HG03196 (cell line): ENCODE data around the gene ZNF555.
"Not testable (repeated sequence)": the region's sequence is repeated elsewhere in the genome, so short reads cannot be mapped to it uniquely, and the experiment has no call there.

Experiments used
- ATAC-seq: cut with Tn5 transposase; IDR thresholded peaks from one replicate; pipeline ENCODE4 v1.9.1; 2021; ENCODE audit not compliant: unreplicated experiment

Gene ZNF555

DNA sequence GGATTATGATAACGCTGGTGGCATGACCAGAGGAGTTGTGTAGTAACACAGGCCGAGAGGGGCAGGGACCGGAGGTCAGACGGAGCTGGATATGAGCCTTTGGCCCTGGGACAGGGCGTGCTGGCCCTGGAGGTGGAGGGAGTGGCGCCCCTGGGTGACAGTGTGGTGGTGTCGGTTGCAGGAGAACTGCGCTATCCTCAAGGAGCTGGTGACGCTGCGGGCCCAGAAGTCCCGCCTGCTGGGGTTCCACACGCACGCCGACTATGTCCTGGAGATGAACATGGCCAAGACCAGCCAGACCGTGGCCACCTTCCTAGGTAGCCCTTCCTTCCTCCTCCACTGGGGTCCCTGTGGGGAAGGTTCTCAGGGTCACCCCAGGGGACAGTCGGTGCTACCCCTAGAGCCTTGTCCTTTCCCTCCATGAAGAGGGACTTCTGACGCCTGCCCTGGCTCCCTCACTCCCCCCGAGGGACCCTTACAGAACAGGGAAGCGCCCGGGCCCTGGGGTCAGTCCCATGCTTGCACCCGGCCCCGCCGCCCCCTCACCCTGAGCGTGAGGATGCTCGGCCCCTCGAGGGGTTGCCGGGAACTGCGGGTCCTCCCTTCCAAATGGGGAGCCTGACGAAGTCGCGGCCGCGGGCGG is 34.4 kb upstream of the ZNF555 start:
- ATAC-seq: no peak

GRCh38 chr19:2807379-2808128 is 33.7 kb upstream of the ZNF555 start:
- ATAC-seq: no peak

DNA sequence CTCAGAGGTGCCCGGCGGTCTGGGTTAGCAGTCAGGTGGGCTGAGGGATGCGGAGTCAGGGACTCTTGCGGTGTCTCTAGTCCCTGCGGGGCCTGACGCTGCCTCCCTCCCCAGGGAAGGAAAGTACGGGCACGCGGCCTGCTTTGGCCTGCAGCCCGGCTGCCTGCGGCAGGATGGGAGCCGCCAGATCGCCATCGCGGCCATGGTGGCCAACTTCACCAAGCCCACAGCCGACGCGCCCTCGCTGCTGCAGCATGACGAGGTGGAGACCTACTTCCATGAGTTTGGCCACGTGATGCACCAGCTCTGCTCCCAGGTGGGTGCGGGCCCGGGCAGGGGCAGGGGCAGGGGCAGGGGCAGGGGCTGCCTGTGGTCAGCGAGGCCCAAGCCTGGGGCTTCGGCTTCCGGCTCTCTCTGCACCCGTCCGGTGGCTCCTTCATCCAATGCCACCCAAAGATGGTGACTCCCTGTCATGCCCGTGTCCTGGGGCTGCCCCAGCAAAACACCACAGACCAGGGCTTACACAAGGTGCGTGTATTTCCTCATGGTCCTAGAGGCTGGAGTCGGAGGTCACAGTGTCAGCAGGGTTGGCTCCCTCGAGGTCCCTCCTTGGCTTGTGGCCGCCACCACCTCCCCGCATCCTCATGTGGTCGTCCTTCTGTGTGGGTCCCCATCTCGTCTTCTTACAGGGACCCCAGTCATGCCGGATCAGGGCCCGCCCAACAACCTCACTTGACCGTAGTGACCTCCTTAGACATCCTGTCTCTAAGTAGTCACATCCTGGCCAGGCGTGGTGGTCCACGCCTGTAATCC is 32.9 kb upstream of the ZNF555 start:
- no peak for ATAC-seq

DNA sequence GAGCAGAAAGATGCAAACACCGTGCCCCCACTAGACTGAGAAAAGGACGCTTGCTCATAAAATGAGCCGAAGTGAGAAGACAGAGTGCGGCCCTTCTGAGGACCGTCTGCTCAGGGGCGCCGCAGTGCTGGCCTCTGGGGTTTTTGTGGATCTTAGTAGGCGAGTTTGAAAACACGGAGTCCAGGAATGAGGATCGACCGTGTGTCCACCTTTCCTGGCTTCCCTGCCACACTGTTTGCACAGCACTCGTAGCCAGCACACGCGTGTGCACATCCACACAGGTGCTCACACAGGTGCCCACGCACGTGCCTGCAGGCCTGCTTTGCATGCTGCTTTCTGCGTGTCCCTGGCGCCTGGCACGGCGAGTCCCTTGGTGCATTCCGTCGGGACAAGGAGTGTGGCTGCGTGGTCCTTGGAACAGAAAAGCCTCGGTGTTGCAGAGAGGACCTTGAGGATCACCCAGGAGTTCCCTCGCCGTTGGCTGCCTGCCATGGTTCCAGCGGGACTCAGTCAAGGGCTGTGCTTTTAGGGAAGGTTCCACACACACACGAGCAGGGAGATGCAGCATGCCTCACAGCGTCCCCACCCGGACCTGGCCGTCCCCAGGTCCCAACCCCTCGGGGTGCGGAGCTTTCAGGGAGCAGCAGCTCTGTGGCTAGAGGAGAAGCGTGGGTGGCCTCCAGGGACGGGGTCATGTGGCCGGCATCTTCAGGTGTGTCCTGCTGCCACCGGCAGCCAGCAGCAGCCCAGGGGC is 31.7 kb upstream of the ZNF555 start:
- ATAC-seq: no peak

GRCh38 chr19:2810141-2811091 is 30.9 kb upstream of the ZNF555 start:
- ATAC-seq: no peak

- ATAC-seq: no peak
Observed at GRCh38 chr19:2811221-2811722, 30.0 kb upstream of the ZNF555 start.

- ATAC-seq: no peak
Observed at GRCh38 chr19:2811735-2812413, 29.4 kb upstream of the ZNF555 start.

DNA sequence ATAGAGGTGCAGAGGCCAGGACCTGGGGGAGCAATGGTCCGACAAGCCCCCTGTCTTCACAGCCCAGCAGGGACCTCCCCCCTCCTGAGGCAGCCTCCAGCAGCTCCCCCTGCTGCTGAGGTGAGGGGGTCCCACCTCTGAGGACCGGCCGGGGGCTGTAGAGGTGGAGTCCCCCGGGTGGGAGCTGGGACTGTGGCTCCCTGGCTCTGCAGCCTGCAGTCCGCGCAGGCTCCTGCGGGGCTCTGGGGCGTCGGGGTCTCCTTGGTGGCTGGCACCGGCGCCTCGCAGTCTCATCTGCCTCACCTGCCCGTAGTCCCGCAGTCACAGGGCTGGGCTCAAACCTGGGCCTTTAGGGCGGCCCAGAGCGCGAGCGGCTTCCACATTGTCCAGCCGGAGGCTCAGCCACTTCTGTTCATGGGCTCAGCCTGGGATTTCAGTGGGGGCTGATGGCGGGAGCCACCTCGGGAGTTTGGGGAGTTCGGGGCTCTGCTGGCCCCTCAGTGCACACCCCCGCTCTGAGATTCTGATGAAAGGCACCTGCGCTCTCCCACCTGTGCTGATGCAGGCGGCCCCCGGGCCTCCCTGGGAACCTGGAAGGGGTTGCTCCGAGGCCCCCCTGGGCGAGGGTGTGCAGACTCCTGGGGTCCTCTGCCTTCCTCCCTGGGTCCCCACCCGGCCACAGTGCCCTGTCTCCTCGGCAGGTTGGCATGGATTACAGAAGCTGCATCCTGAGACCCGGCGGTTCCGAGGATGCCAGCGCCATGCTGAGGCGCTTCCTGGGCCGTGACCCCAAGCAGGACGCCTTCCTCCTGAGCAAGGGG is 28.7 kb upstream of the ZNF555 start:
- ATAC-seq: no peak

DNA sequence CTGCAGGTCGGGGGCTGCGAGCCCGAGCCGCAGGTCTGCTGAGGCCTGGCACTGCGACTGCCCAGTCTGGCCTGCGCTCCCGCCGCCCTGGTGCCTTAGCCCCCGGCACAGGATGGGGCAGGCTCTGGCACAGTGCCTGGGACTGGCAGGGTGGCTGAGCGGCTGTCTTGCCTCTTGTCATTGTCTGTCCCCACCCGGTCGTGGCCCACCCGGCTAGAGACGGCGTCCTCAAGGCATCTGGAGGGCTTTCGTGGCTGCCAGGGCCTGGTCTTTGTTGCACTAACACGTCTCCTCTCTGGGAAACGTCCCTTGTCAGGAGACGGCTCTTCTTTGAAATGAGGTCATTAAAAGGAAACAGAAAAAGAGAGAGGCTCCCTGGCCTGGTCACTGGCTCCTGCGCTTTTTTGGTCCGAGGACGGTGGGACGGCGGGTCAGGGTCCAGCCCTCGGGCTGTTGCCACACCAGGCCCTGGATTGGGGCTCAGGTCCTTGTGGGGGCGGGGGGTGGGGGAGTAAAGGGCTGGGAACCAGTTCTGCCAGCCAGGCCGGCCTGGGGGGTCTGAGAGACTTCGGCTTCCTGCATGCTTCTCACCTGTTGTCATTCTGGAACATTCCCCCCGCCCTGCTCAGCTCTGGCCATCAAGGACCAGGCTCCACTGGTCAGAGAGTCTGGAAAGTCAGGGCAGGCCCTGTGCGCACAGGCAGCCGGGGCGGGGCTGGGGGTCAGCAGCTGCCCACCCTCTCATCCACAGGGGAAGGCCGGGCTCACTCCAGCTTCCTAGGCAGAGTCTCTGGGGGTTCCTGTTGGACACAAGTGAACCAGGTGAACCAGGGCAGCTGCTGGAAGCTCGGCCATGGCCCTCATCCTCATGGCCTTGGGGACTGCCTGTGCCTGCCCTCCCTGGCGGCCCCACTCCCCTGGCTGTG is 27.8 kb upstream of the ZNF555 start:
- ATAC-seq: no peak

DNA sequence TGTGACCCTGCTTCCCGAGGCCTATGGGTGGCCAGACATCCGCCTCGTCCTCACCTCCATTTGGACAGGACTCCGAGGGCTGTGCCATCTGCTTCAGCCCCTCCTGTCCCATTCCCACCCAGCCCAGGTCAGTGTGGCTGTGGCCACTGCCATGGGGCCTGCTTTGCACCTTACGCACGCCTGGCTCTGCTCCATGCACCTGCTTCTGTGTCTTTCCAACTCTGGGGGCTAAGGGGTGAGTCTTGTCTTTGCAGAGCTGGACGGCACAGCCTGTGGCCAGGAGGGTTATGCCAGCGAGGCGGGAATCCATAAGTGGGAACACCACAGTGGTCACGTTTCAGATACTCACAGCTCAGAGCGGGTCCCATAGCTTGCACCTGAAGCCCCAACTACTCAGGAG is 26.8 kb upstream of the ZNF555 start:
- no peak for ATAC-seq

GRCh38 chr19:2815191-2815614 is 26.1 kb upstream of the ZNF555 start:
- no peak for ATAC-seq

DNA sequence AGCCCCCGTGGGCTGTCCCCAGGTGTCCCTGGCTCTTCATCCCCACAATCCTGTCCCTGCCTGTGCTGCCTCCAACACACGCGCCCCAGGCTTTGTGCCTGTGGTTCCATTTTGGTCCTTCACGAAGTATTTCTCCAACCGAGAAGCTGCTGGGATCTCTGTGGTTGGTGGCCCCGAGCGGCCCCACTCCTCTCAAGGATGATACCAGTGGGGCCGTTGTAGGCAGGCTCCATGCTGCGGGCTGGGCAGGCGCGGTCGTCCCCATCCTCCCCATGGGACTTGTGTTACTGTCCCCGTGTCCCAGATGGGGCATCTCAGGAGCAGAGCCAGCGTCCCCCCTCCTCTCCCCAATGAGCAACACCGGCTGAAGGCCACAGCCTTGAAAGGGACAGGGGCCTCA is 25.4 kb upstream of the ZNF555 start:
- ATAC-seq: no peak

- no peak for ATAC-seq
Observed at GRCh38 chr19:2816641-2817040, 24.6 kb upstream of the ZNF555 start.

DNA sequence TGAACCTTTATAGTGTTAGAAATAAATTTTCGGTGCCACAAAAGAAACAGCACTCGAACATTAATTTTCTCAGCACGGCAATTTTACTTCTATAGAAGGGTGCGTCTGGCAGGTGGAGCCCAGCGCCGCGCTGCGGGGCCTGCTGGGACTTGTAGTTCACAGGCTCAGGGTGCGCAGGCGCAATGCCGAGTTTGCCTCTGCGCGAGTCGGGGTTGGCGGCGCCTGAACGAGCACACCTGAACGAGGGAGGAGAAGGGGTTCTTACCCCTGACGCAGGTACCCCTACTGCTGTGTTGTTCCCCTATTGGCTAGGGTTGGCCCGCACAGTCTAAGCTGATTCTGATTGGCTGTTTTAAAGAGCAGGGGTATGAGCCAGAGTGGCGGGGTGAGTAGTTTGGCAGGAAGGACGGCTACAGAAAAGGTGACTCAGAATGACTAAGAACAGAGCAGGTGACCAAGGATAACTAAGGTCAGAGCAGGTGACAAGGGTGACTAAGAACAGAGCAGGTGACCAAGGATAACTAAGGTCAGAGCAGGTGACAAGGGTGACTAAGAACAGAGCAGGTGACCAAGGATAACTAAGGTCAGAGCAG is 23.9 kb upstream of the ZNF555 start:
- not testable (repeated sequence) for ATAC-seq

- peak; percentile 92 for ATAC-seq
Observed at GRCh38 chr19:2819540-2820111, 21.6 kb upstream of the ZNF555 start, which contains the start of gene ZNF554. TSS of gene ZNF554 (plus strand) at chr19:2819868. CDS start at chr19:2820072, 204 bp downstream.

GRCh38 chr19:2820112-2820702 is 21.1 kb upstream of the ZNF555 start:
- ATAC-seq: peak; percentile 17
